HEK293T (cell line): ENCODE measurements around the gene ADCY3.

Source experiments
- CTCF ChIA-PET: fragments of 350-600 bp; formaldehyde crosslinking; extraction: SDS; loops from one replicate; lab custom pipeline; 2021; ENCODE audit warnings: antibody characterized with exemption, inconsistent platforms; lab: Yijun Ruan, JAX
- POLR2A ChIA-PET: fragments of 350-600 bp; formaldehyde crosslinking; extraction: SDS; loops from one replicate; lab custom pipeline; 2020; ENCODE audit warnings: antibody characterized with exemption, inconsistent platforms; lab: Yijun Ruan, JAX
- DNase-seq: peaks from one replicate; pipeline ENCODE4 v3.0.0; 2012; ENCODE audit warnings: mixed read lengths; ENCODE audit errors: extremely low spot score
- ARNT ChIP-seq: fragments of 450-650 bp; IDR thresholded peaks from 2 replicates; pipeline ENCODE4 v1.6.1; 2017; ENCODE audit warnings: mild to moderate bottlenecking
- BHLHE40 ChIP-seq: fragments of 450-650 bp; IDR thresholded peaks from 2 replicates; pipeline ENCODE4 v1.6.1; 2016; ENCODE audit warnings: mild to moderate bottlenecking, moderate library complexity, borderline replicate concordance
- CTBP1 ChIP-seq: fragments of 450-650 bp; IDR thresholded peaks from 2 replicates; pipeline ENCODE4 v1.6.1; 2016; ENCODE audit warnings: borderline replicate concordance
- ELF4 ChIP-seq: fragments of 450-650 bp; IDR thresholded peaks from 2 replicates; pipeline ENCODE4 v1.6.1; 2017; ENCODE audit warnings: antibody characterized with exemption
- FOXA1 ChIP-seq: fragments of 450-650 bp; IDR thresholded peaks from 2 replicates; pipeline ENCODE4 v1.6.1; 2016; ENCODE audit warnings: mild to moderate bottlenecking
- FOXK2 ChIP-seq: fragments of 450-650 bp; IDR thresholded peaks from 2 replicates; pipeline ENCODE4 v1.6.1; 2016; ENCODE audit warnings: mild to moderate bottlenecking
- FOXM1 ChIP-seq: fragments of 450-650 bp; IDR thresholded peaks from 2 replicates; pipeline ENCODE4 v1.6.1; 2017; ENCODE audit warnings: mild to moderate bottlenecking, borderline replicate concordance
- HDGF ChIP-seq: fragments of 450-650 bp; IDR thresholded peaks from 2 replicates; pipeline ENCODE4 v1.6.1; 2017; ENCODE audit warnings: antibody characterized with exemption, borderline replicate concordance
- L3MBTL2 ChIP-seq: fragments of 450-650 bp; conservative IDR thresholded peaks from 2 replicates; pipeline ENCODE4 v1.6.1; 2016; ENCODE audit warnings: mild to moderate bottlenecking
- LEF1 ChIP-seq: fragments of 450-650 bp; IDR thresholded peaks from 2 replicates; pipeline ENCODE4 v1.6.1; 2017; ENCODE audit warnings: mild to moderate bottlenecking, borderline replicate concordance
- NFRKB ChIP-seq: fragments of 450-650 bp; IDR thresholded peaks from 2 replicates; pipeline ENCODE4 v1.6.1; 2016; ENCODE audit warnings: mild to moderate bottlenecking, moderate library complexity
- PKNOX1 ChIP-seq: fragments of 450-650 bp; IDR thresholded peaks from 2 replicates; pipeline ENCODE4 v1.6.1; 2016
- SP1 ChIP-seq: fragments of 450-650 bp; IDR thresholded peaks from 2 replicates; pipeline ENCODE4 v1.6.1; 2017
- SUZ12 ChIP-seq: fragments of 450-650 bp; IDR thresholded peaks from 2 replicates; pipeline ENCODE4 v1.6.1; 2016; ENCODE audit warnings: mild to moderate bottlenecking
- TARDBP ChIP-seq: fragments of 450-650 bp; IDR thresholded peaks from 2 replicates; pipeline ENCODE4 v1.6.1; 2016
- ZNF384 ChIP-seq: fragments of 450-650 bp; IDR thresholded peaks from 2 replicates; pipeline ENCODE4 v1.6.1; 2016

The ADCY3 gene

DNA sequence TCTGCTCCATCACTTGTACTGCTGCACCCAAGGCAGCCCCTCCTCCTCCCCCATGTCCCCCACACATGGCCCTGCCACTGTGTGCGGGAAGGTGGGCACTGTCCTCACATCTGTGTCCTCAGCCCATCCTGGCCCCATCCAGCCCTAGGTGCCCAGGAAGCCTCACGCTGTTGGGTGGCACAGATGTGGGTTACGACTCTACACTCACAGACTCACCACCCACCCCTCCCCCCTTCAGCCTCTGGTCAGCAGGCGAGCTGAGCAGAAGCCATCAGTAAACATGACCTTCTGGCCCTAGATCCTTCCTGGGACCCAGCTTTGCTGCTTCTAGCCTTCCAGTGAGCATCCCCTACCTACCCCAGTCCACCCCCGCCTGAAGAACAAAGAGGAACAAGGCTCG, 43.0 kb downstream of the ADCY3 start:
- ChIA-PET CTCF (no interaction called here), POLR2A (no interaction called here)
- TF ChIP-seq CTBP1 (no peak), LEF1 (no peak), FOXM1 (no peak), ZNF384 (no peak), NFRKB (no peak), L3MBTL2 (no peak), SUZ12 (no peak), SP1 (no peak), HDGF (no peak), TARDBP (no peak)
- no peak for DNase-seq

DNA sequence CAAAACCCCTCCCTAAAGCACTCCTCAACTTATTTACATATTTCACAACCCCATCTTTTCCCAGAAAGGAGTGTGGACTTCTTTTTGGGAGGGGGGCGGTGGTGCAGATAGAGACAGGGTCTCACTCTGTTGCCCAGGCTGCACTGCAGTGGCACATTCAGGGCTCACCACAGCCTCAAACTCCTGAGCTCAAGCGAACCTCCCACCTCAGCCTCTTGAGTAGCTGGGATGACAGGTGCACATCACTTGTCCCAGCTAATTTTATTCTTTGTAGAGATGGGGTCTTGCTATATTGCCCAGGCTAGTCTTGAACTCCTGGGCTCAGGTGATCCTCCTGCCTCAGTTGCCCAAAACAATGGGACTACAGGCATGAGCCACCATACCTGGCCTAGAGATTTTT, 44.1 kb downstream of the ADCY3 start:
- no peak for DNase-seq
- ChIA-PET POLR2A (no interaction called here), CTCF (no interaction called here)
- TF ChIP-seq LEF1 (no peak), FOXK2 (no peak), NFRKB (no peak), CTBP1 (no peak), L3MBTL2 (no peak), ARNT (no peak), SP1 (no peak), BHLHE40 (no peak), ELF4 (no peak), FOXM1 (no peak), HDGF (no peak), ZNF384 (no peak)

- POLR2A ChIA-PET = no interaction called here
- CTCF ChIA-PET = no interaction called here
- no peak for TF ChIP-seq FOXM1
- TF ChIP-seq FOXA1 = no peak
- TF ChIP-seq SP1 = no peak
- TF ChIP-seq FOXK2 = no peak
- TF ChIP-seq TARDBP = no peak
- TF ChIP-seq NFRKB = no peak
- no peak for TF ChIP-seq PKNOX1
- no peak for TF ChIP-seq ZNF384
- TF ChIP-seq HDGF = no peak
- TF ChIP-seq LEF1 = no peak
- no peak for TF ChIP-seq BHLHE40
- no peak for TF ChIP-seq CTBP1
- no peak for TF ChIP-seq L3MBTL2
- no peak for DNase-seq
These were observed 44.8 kb downstream of the ADCY3 start for GRCh38 chr2:24875272-24875671.

- CTCF ChIA-PET = no interaction called here
These were observed 46.0 kb downstream of the ADCY3 start for GRCh38 chr2:24874035-24874434.

DNA sequence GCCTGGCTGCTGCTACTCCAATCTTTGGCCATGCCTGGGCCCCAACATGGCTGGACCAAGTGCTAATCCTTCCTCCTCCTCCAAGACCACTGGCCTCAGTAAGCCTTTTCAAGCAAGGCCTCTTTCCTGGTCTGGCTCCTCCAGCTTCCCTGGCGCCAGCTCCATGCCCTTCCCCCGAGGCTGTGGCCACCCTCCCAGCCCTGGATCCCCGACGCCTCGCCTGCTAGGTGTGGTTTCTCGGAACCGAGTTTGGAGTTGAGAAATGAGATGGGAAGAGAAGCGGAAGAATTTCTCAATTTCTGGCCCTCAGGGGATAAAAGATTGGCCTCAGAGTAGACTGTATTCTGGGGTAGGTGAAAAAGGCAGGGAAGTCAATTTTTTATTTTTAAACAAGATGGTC, 46.4 kb downstream of the ADCY3 start:
- no peak for DNase-seq
- CTCF ChIA-PET = no interaction called here
- TF ChIP-seq FOXA1 = no peak
- TF ChIP-seq HDGF = no peak
- no peak for TF ChIP-seq NFRKB
- TF ChIP-seq CTBP1 = no peak
- no peak for TF ChIP-seq FOXM1
- POLR2A ChIA-PET = no interaction called here

More at GRCh38 chr2:24874035-24874434, 46.0 kb downstream of the ADCY3 start:
- POLR2A ChIA-PET = no interaction called here
- TF ChIP-seq NFRKB (no peak), TARDBP (no peak), FOXM1 (no peak), SUZ12 (no peak), FOXK2 (no peak), HDGF (no peak), ARNT (no peak), LEF1 (no peak), SP1 (no peak), FOXA1 (no peak), CTBP1 (no peak), BHLHE40 (no peak), ELF4 (no peak), PKNOX1 (no peak)
- no peak for DNase-seq

- POLR2A ChIA-PET = no interaction called here
- TF ChIP-seq SP1 (no peak), ARNT (no peak), L3MBTL2 (no peak), CTBP1 (no peak), FOXA1 (no peak), BHLHE40 (no peak), FOXM1 (no peak), SUZ12 (no peak), FOXK2 (no peak), HDGF (no peak), ELF4 (no peak)
- CTCF ChIA-PET = no interaction called here
- DNase-seq = no peak
These were observed 47.5 kb downstream of the ADCY3 start for GRCh38 chr2:24872344-24873115.
